Measurements from ENCODE around the gene PTPRK. TPM values are rescaled to one million over a fixed set of nuclear protein-coding genes. Genes with fewer than 3 reads are reported as not detected.
A peak's percentile ranks its signal among the peaks of the same experiment; 100 is the strongest.

PTPRK gene
- total RNA-seq, 4 donors from 2014 or later: 10.3 to 36.0 (median 20.5) TPM

GRCh38 chr6:127945434-127946097 is 574.8 kb downstream of the PTPRK start:
- DNase-seq: no peak
- Histone ChIP-seq H3K4me1 (peaks cover 0 to 5% (median 0%) of the 10 kb centered on the region in 3 donors), H3K9me3 (no peaks in the 10 kb centered on the region), H3K27ac (no peak overlapping the region), H3K4me3 (no peak overlapping the region), H3K27me3 (no peaks in the 10 kb centered on the region), H3K36me3 (no peaks in the 10 kb centered on the region)
- 73 to 82% methylated on average over 3 of the region's 3 CpGs for WGBS, 2 donors
- intact Hi-C loops (cut with DNase I): no loop called here
- TF ChIP-seq, protein P1, sequence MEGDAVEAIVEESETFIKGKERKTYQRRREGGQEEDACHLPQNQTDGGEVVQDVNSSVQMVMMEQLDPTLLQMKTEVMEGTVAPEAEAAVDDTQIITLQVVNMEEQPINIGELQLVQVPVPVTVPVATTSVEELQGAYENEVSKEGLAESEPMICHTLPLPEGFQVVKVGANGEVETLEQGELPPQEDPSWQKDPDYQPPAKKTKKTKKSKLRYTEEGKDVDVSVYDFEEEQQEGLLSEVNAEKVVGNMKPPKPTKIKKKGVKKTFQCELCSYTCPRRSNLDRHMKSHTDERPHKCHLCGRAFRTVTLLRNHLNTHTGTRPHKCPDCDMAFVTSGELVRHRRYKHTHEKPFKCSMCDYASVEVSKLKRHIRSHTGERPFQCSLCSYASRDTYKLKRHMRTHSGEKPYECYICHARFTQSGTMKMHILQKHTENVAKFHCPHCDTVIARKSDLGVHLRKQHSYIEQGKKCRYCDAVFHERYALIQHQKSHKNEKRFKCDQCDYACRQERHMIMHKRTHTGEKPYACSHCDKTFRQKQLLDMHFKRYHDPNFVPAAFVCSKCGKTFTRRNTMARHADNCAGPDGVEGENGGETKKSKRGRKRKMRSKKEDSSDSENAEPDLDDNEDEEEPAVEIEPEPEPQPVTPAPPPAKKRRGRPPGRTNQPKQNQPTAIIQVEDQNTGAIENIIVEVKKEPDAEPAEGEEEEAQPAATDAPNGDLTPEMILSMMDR (IDR thresholded peaks at IDR 0.05): no peak
- no peak for TF ChIP-seq POLR2A (IDR thresholded peaks at IDR 0.05)

DNA sequence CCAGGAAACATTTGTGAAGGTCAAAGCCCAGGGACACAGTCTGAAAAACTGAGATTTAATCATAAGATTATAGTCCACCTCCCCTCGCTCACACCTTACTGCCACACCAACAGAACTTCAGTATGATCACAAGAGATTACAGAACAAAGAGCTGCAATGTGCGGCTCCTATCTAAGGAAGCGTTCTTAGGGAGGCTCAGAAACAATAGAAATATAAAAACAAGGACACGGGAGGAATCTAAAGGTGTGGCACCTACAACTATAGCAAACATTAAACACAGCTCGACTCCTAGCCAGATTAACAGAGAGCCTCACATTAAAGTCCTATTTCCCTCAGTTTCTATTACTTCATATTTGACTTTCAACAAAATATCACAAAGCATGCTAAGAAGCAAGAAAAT is 579.2 kb downstream of the PTPRK start:
- no peak overlapping the region for H3K27ac ChIP-seq
- WGBS, 2 donors: 61 to 62% methylated on average over 5 of the region's 5 CpGs
- no peaks in the 10 kb centered on the region for H3K27me3 ChIP-seq
- DNase-seq: no peak
- TF ChIP-seq, protein P1 (IDR thresholded peaks at IDR 0.05): no peak
- TF ChIP-seq POLR2A (IDR thresholded peaks at IDR 0.05): no peak
- no peak overlapping the region for H3K4me3 ChIP-seq
- H3K4me1 ChIP-seq: peaks cover 0 to 28% (median 4%) of the 10 kb centered on the region in 3 donors
- H3K9me3 ChIP-seq: no peaks in the 10 kb centered on the region
- intact Hi-C loops (cut with DNase I): no loop called here
- no peaks in the 10 kb centered on the region for H3K36me3 ChIP-seq

GRCh38 chr6:127939442-127940066 is 580.8 kb downstream of the PTPRK start:
- H3K36me3 ChIP-seq: no peaks in the 10 kb centered on the region
- DNase-seq: no peak
- intact Hi-C loops (cut with DNase I): no loop called here
- no peak for TF ChIP-seq POLR2A (IDR thresholded peaks at IDR 0.05)
- TF ChIP-seq, protein P1 (IDR thresholded peaks at IDR 0.05): no peak
- peak overlapping the region in 3 of 4 donors; percentile 48 to 68 (median 51) for H3K27ac ChIP-seq
- H3K9me3 ChIP-seq: no peaks in the 10 kb centered on the region
- H3K4me1 ChIP-seq: peaks cover 0 to 28% (median 4%) of the 10 kb centered on the region in 3 donors
- H3K27me3 ChIP-seq: no peaks in the 10 kb centered on the region
- no peak overlapping the region for H3K4me3 ChIP-seq
- 18 to 22% methylated on average over 3 of the region's 3 CpGs for WGBS, 2 donors

GRCh38 chr6:127938701-127939100 is 581.7 kb downstream of the PTPRK start:
- DNase-seq: no peak
- peaks cover 0 to 28% (median 4%) of the 10 kb centered on the region in 3 donors for H3K4me1 ChIP-seq
- H3K9me3 ChIP-seq: no peaks in the 10 kb centered on the region
- H3K27ac ChIP-seq: peak overlapping the region in 2 of 4 donors; percentile 48 to 51
- intact Hi-C loops (cut with DNase I): no loop called here
- no peak overlapping the region for H3K4me3 ChIP-seq
- TF ChIP-seq, protein P1 (IDR thresholded peaks at IDR 0.05): no peak
- TF ChIP-seq POLR2A (IDR thresholded peaks at IDR 0.05): no peak
- H3K27me3 ChIP-seq: no peaks in the 10 kb centered on the region
- H3K36me3 ChIP-seq: no peaks in the 10 kb centered on the region

DNA sequence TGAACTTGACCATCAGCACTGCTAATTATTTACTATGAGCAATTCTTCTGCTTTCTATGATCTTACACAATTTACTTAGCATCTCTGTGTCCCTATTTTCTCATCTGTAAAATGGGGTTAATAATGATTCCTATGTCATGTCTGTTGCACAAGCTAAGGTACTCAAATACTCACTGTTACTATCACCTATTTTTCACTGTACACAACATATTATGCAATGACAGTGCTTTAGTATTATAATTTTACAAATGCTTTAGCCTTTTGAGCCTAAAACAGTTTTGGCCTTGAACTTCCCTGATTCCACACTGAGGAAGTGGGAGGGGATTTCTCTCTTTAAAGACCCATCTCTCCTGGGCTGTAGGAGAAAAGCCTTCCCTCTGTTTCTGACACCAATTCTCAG is 582.7 kb downstream of the PTPRK start:
- Histone ChIP-seq H3K27ac (no peak overlapping the region), H3K4me1 (peaks cover 0 to 28% (median 4%) of the 10 kb centered on the region in 3 donors), H3K4me3 (no peak overlapping the region), H3K36me3 (no peaks in the 10 kb centered on the region), H3K27me3 (no peaks in the 10 kb centered on the region), H3K9me3 (peaks cover 0 to 5% (median 0%) of the 10 kb centered on the region in 3 donors)
- DNase-seq: no peak
- intact Hi-C loops (cut with DNase I): no loop called here
- TF ChIP-seq, protein P1 (IDR thresholded peaks at IDR 0.05): no peak
- no peak for TF ChIP-seq POLR2A (IDR thresholded peaks at IDR 0.05)
